HCT116 (cell line): ENCODE measurements around the gene TMEM14B.

ENCODE experiments used
- CTCF ChIP-seq, 3 experiments: fragments of 200-600 bp in 1 of 3; sonication (generic) in 1 of 3; IDR thresholded peaks in 2 of 3; conservative IDR thresholded peaks in 1 of 3; 2 replicates each; pipeline ENCODE4 v1.5.1; 2012 to 2017; ENCODE audit warnings: low read depth in 2 of 3, low read length in 2 of 3, antibody characterized with exemption in 1 of 3, borderline replicate concordance in 1 of 3, control low read depth in 1 of 3, mild to moderate bottlenecking in 1 of 3, mixed read lengths in 1 of 3, mixed run types in 1 of 3, moderate library complexity in 1 of 3; ENCODE audit not compliant: insufficient read depth in 1 of 3
- EZH2phosphoT487 ChIP-seq: fragments of 200-600 bp; IDR thresholded peaks from 2 replicates; pipeline ENCODE4 v1.6.1; 2018; ENCODE audit warnings: antibody characterized with exemption, borderline replicate concordance
- SP1 ChIP-seq: IDR thresholded peaks from 2 replicates; pipeline ENCODE4 v1.6.1; 2012; ENCODE audit warnings: low read depth

- no peak for TF ChIP-seq EZH2phosphoT487
- no peak for TF ChIP-seq SP1
- no peak for TF ChIP-seq CTCF (IDR thresholded peaks at IDR 0.05 in 2 of 3, conservative IDR thresholded peaks at IDR 0.05 in 1 of 3; ENCODE audit: borderline replicate concordance in 1 of 3, insufficient read depth in 1 of 3, low read depth in 2 of 3, low read length in 2 of 3)
Measured at GRCh38 chr6:10721850-10722569, 25.6 kb upstream of the TMEM14B start.
